HFFc6 (cell line): ENCODE measurements around the gene PRSS48. TPM values are rescaled to one million over a fixed set of nuclear protein-coding genes. Genes with fewer than 3 reads are reported as not detected.
"Not testable (repeated sequence)": the region's sequence is repeated elsewhere in the genome, so short reads cannot be mapped to it uniquely, and the experiment has no call there.

Experiments
- DNase-seq: peaks from one replicate; pipeline ENCODE4 v3.0.0-alpha.2; 2018
- H3K27ac Mint-ChIP-seq: 2 replicates; pipeline ENCODE4 v1.8.0; 2020; ENCODE audit warnings: mild to moderate bottlenecking, mixed read lengths
- H3K27me3 Mint-ChIP-seq: 2 replicates; pipeline ENCODE4 v1.8.0; 2021; ENCODE audit warnings: mild to moderate bottlenecking, moderate library complexity, mixed read lengths; ENCODE audit not compliant: insufficient read depth
- H3K36me3 Mint-ChIP-seq: 2 replicates; pipeline ENCODE4 v1.8.0; 2021; ENCODE audit warnings: low read depth, mixed read lengths
- H3K4me1 Mint-ChIP-seq: 2 replicates; pipeline ENCODE4 v1.8.0; 2020; ENCODE audit warnings: low read depth, mixed read lengths
- H3K4me3 Mint-ChIP-seq: 2 replicates; pipeline ENCODE4 v1.8.0; 2020; ENCODE audit warnings: mild to moderate bottlenecking, moderate library complexity, mixed read lengths
- H3K9me3 Mint-ChIP-seq: 2 replicates; pipeline ENCODE4 v1.8.0; 2020; ENCODE audit warnings: mild to moderate bottlenecking, mixed read lengths
- total RNA-seq, 6 experiments: library from RNA; stranded (reverse); fragmentation: NEBNext Ultra II Directional; extraction: Animal tissue kit (Norgen Biotek cat#: 25700); gene quantifications; 2 replicates in 1 of 6; 3 replicates in 5 of 6; pipeline ENCODE4 v1.2.3, GENCODE V29; 2021
- TF ChIP-seq, protein P1 (sequence below): fragments of 200-600 bp; sonication (generic); IDR thresholded peaks from 2 replicates; pipeline ENCODE4 v1.5.0; 2021; ENCODE audit warnings: antibody characterized with exemption, mild to moderate bottlenecking

The PRSS48 gene
- total RNA-seq, 6 experiments from 2014 or later, result not detected

DNA sequence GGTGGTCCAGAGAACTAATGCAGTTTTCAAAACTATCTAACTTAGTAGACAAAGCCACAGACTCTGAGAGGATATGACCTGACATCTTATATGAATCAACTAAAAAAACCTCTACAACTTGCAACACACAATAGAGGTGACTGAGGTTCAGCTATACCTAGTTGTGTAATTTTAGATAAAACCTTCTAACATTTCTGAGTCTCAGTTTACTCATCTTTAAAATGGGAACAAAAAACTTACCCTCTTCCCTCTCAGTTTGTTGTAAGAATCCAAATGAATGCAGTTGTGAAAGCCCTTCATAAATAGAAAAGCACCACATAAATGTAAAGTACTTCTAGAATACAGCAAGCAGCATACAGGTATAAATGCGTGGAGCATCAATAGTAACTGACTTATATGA lies 42.5 kb downstream of the PRSS48 start:
- H3K36me3 Mint-ChIP-seq, result no peaks in the 10 kb centered on the region
- H3K9me3 Mint-ChIP-seq, result no peaks in the 10 kb centered on the region
- H3K27me3 Mint-ChIP-seq, result no peaks in the 10 kb centered on the region
- TF ChIP-seq, protein P1, sequence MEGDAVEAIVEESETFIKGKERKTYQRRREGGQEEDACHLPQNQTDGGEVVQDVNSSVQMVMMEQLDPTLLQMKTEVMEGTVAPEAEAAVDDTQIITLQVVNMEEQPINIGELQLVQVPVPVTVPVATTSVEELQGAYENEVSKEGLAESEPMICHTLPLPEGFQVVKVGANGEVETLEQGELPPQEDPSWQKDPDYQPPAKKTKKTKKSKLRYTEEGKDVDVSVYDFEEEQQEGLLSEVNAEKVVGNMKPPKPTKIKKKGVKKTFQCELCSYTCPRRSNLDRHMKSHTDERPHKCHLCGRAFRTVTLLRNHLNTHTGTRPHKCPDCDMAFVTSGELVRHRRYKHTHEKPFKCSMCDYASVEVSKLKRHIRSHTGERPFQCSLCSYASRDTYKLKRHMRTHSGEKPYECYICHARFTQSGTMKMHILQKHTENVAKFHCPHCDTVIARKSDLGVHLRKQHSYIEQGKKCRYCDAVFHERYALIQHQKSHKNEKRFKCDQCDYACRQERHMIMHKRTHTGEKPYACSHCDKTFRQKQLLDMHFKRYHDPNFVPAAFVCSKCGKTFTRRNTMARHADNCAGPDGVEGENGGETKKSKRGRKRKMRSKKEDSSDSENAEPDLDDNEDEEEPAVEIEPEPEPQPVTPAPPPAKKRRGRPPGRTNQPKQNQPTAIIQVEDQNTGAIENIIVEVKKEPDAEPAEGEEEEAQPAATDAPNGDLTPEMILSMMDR, result no peak
- no peak overlapping the region for H3K27ac Mint-ChIP-seq
- no peak for DNase-seq
- no peak overlapping the region for H3K4me3 Mint-ChIP-seq
- H3K4me1 Mint-ChIP-seq, result peaks cover 51% of the 10 kb centered on the region

DNA sequence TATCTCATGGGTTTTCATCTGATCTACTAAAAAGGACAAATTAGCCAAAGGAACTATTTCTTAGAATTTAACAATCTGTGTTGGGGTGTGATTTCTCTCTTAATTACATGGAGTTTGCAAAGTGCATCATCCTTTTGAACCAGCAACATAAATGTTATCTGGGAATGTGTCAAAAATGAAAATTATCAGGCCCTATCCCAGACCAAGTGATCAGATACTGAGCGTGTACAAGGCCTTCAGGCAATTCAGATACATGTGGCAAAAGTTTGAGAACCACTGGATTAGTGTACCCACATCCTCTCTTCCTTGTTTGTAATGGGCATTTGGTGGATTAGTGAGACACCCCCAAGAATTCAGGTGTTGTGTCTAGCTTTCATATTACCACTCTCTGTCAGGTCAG lies 44.6 kb downstream of the PRSS48 start:
- Mint-ChIP-seq H3K4me1 (peaks cover 46% of the 10 kb centered on the region), H3K4me3 (no peak overlapping the region), H3K27me3 (no peaks in the 10 kb centered on the region; the same call in 1 of the 2 replicates), H3K27ac (no peak overlapping the region), H3K9me3 (no peaks in the 10 kb centered on the region), H3K36me3 (no peaks in the 10 kb centered on the region)
- DNase-seq, result no peak
- TF ChIP-seq, protein P1, result no peak

DNA sequence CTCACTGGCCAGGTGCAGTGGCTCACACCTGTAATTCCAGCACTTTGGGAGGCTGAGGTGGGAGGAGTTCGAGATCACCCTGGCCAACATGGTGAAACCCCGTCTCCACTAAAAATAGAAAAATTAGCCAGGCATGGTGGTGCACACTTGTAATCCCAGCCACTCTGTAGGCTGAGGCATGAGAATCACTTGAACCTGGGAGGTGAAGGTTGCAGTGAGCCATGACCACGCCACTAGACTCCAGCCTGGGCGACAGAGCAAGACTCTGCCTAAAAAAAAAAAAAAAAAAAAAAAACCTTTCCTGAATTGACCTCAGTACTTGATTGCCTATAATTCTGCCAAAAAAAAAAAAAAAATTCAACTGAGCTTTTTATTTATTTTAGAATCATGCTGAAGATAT lies 45.2 kb downstream of the PRSS48 start:
- not testable (repeated sequence) for H3K4me3 Mint-ChIP-seq, H3K9me3 Mint-ChIP-seq, H3K27me3 Mint-ChIP-seq, DNase-seq, H3K27ac Mint-ChIP-seq, H3K36me3 Mint-ChIP-seq
- H3K4me1 Mint-ChIP-seq, result peaks cover 46% of the 10 kb centered on the region

DNA sequence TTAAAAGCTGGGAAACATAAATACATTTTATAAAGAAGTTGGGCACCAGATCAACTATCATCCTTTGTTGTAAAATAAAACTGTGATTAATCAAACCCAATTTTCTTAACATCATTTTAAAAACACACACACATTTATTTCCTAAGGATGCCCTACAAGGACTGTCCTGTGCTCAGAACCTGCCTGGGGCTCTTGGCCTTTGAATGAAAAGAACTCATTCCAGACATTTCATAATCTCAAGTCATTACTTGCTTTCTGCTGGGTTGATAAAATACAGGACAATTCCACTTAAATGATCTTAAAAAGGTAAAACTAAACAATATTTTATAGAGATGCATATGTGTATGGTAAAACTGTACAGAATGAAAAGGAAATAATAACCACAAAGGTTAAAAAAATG lies 45.6 kb downstream of the PRSS48 start:
- TF ChIP-seq, protein P1, result no peak
- Mint-ChIP-seq H3K27me3 (no peaks in the 10 kb centered on the region; the same call in 1 of the 2 replicates), H3K36me3 (no peaks in the 10 kb centered on the region), H3K4me3 (no peak overlapping the region), H3K9me3 (no peaks in the 10 kb centered on the region), H3K4me1 (peaks cover 46% of the 10 kb centered on the region), H3K27ac (peak overlapping the region; percentile 46)
- DNase-seq, result peak; percentile 34

DNA sequence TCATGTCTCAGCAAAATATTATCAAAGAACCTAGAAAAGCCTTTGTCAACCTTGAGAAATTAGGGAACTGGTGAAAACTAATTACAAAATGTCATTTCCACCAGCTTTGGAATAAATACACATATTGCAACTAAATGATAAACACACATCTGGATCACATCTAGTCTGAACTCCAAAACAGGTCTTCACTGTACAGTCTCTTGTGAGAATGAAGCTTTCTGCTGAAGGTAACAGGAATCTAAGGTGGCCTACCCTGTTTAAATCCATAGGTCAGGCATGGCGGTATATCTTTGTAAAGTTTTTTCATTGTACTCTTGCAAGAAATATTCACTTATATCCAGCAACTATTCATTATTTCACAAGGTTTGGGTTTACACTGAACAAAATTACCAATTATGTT lies 46.7 kb downstream of the PRSS48 start:
- no peak overlapping the region for H3K27ac Mint-ChIP-seq
- H3K27me3 Mint-ChIP-seq, result no peaks in the 10 kb centered on the region; the same call in 1 of the 2 replicates
- H3K9me3 Mint-ChIP-seq, result no peaks in the 10 kb centered on the region
- TF ChIP-seq, protein P1, result no peak
- H3K4me1 Mint-ChIP-seq, result peaks cover 46% of the 10 kb centered on the region
- no peak overlapping the region; the same call in 1 of the 2 replicates for H3K4me3 Mint-ChIP-seq
- no peak for DNase-seq
- H3K36me3 Mint-ChIP-seq, result no peaks in the 10 kb centered on the region

DNA sequence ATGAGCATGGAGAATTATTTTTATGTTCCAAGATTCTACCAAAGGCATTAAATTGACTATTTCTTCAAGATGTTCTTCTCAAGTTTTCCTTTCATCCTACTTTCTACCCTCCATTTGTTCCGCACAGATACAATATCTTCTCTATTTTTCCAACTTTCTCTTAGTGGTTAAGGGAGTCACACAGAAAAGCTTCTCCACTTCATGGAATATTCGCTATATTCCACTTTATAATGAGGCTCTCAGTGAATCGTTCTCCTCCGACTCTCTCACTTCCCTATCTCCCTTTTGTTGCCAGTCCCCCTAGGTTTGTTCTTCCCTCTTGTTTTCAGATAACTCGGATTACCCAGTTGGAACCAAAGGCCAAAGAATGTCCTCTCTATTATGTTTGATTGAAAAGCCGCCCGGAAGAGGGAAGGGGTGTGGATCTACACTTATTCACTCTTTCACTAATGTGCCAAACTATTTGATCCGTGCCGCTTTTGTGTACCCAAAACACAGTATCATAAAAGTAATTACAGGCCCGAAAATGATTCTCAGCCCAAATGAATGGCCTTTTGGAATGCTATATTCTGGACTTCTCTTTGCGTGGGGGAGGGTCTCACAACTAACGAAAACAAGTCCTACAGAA lies 47.3 kb downstream of the PRSS48 start:
- no peak for DNase-seq
- Mint-ChIP-seq H3K4me1 (peaks cover 50% of the 10 kb centered on the region), H3K27ac (peak overlapping the region; percentile 13; the same call in 1 of the 2 replicates), H3K36me3 (no peaks in the 10 kb centered on the region), H3K9me3 (no peaks in the 10 kb centered on the region), H3K27me3 (no peaks in the 10 kb centered on the region; the same call in 1 of the 2 replicates), H3K4me3 (peak overlapping the region; percentile 89)
- TF ChIP-seq, protein P1, result no peak
